D341Med (cell line): Measurements from ENCODE around the gene ANKS3.

Experiments used
- DNase-seq: peaks from one replicate; pipeline ENCODE4 v3.0.0; 2012; ENCODE audit warnings: low spot score

Gene ANKS3

GRCh38 chr16:4734063-4734729 is at the start of gene ANKS3, which contains the start of gene DNAAF8:
Gene ANKS3, minus strand, starts transcription at chr16:4734271. Its CDS starts 4,122 bp downstream, at chr16:4730149.
Gene DNAAF8, plus strand, starts transcription at chr16:4734537. Its CDS starts 1,978 bp downstream, at chr16:4736515.
- DNase-seq, result peak; percentile 95

GRCh38 chr16:4783251-4783950 is 49.3 kb upstream of the ANKS3 start:
- no peak for DNase-seq

- no peak for DNase-seq
These were observed 46.2 kb upstream of the ANKS3 start for GRCh38 chr16:4780235-4780634.

- no peak for DNase-seq
These were observed 44.0 kb upstream of the ANKS3 start for GRCh38 chr16:4778050-4778392.

GRCh38 chr16:4777339-4778049 is 43.4 kb upstream of the ANKS3 start:
- DNase-seq, result no peak

GRCh38 chr16:4776141-4776705 is 42.2 kb upstream of the ANKS3 start:
- no peak for DNase-seq

- DNase-seq, result no peak
These were observed 40.9 kb upstream of the ANKS3 start for GRCh38 chr16:4775005-4775404.

- DNase-seq, result no peak
These were observed 38.3 kb upstream of the ANKS3 start for GRCh38 chr16:4772351-4772750.

- no peak for DNase-seq
These were observed 37.6 kb upstream of the ANKS3 start for GRCh38 chr16:4771646-4772045.

GRCh38 chr16:4769306-4769638 is 35.2 kb upstream of the ANKS3 start:
- no peak for DNase-seq

GRCh38 chr16:4768549-4769305 is 34.7 kb upstream of the ANKS3 start:
- peak; percentile 94 for DNase-seq

- DNase-seq, result no peak
These were observed 33.9 kb upstream of the ANKS3 start for GRCh38 chr16:4767872-4768548.

GRCh38 chr16:4766875-4767628 is 33.0 kb upstream of the ANKS3 start, which contains the start of gene ZNF500:
Gene ZNF500, minus strand, starts transcription at chr16:4767162. Its CDS starts 1,184 bp downstream, at chr16:4765978.
- DNase-seq, result peak; percentile 96

GRCh38 chr16:4765511-4766474 is 31.7 kb upstream of the ANKS3 start:
- DNase-seq, result no peak

- DNase-seq, result peak; percentile 4
These were observed 29.7 kb upstream of the ANKS3 start for GRCh38 chr16:4763791-4764190.

GRCh38 chr16:4762205-4762604 is 28.1 kb upstream of the ANKS3 start:
- no peak for DNase-seq

GRCh38 chr16:4760221-4760910 is 26.3 kb upstream of the ANKS3 start:
- peak; percentile 9 for DNase-seq

GRCh38 chr16:4755687-4756086 is 21.6 kb upstream of the ANKS3 start:
- peak; percentile 3 for DNase-seq

- DNase-seq, result no peak
These were observed 20.8 kb upstream of the ANKS3 start for GRCh38 chr16:4754865-4755264.
